ENCODE measurements around the gene RTN4R.

- no peak for TF ChIP-seq CTCF (conservative IDR thresholded peaks at IDR 0.05; ENCODE audit: low read depth in 2 of 2)
- TF ChIP-seq POLR2AphosphoS5 (IDR thresholded peaks at IDR 0.05; ENCODE audit: low read depth): no peak
- no peak for TF ChIP-seq EZH2phosphoT487 (IDR thresholded peaks at IDR 0.05; ENCODE audit: unreplicated experiment)
- TF ChIP-seq EZH2 (IDR thresholded peaks at IDR 0.05; ENCODE audit: low read depth, unreplicated experiment): no peak
- no peak for TF ChIP-seq CREB1 (CRISPR knock-in tag; IDR thresholded peaks at IDR 0.05; ENCODE audit: low read depth)
- TF ChIP-seq REST (IDR thresholded peaks at IDR 0.05; ENCODE audit: unreplicated experiment): no peak
- no peak for TF ChIP-seq ZNF331 (CRISPR knock-in tag; IDR thresholded peaks at IDR 0.05; ENCODE audit: low read depth)
- TF ChIP-seq NANOG (IDR thresholded peaks at IDR 0.05; ENCODE audit: borderline replicate concordance): no peak
- TF ChIP-seq JUNB (IDR thresholded peaks at IDR 0.05; ENCODE audit: unreplicated experiment): no peak
Measured at GRCh38 chr22:20256551-20257211, 11.4 kb downstream of the RTN4R start.
